Iris pigment epithelial cell (primary cell): ENCODE data around the gene STX8.

Experiments used
- DNase-seq: peaks from one replicate; pipeline ENCODE4 v3.0.0-alpha.2; 2011; ENCODE audit warnings: low read depth

Gene STX8

GRCh38 chr17:9298135-9298534, 277.5 kb downstream of the STX8 start:
- no peak for DNase-seq

GRCh38 chr17:9294661-9295210, 280.9 kb downstream of the STX8 start:
- no peak for DNase-seq

- no peak for DNase-seq
Observed at GRCh38 chr17:9292561-9292941, 283.1 kb downstream of the STX8 start.

- DNase-seq, result peak; percentile 35
Observed at GRCh38 chr17:9291912-9292560, 283.6 kb downstream of the STX8 start.

GRCh38 chr17:9290226-9290613, 285.4 kb downstream of the STX8 start:
- DNase-seq, result no peak

GRCh38 chr17:9287306-9287705, 288.3 kb downstream of the STX8 start:
- DNase-seq, result no peak

- DNase-seq, result no peak
Observed at GRCh38 chr17:9286434-9286833, 289.2 kb downstream of the STX8 start.

- no peak for DNase-seq
Observed at GRCh38 chr17:9285602-9286427, 289.8 kb downstream of the STX8 start.

- no peak for DNase-seq
Observed at GRCh38 chr17:9284884-9285283, 290.7 kb downstream of the STX8 start.

- DNase-seq, result no peak
Observed at GRCh38 chr17:9283909-9284308, 291.7 kb downstream of the STX8 start.

- DNase-seq, result no peak
Observed at GRCh38 chr17:9279893-9280292, 295.7 kb downstream of the STX8 start.

GRCh38 chr17:9274973-9275372, 300.6 kb downstream of the STX8 start:
- no peak for DNase-seq

- DNase-seq, result no peak
Observed at GRCh38 chr17:9273428-9274391, 301.9 kb downstream of the STX8 start.

GRCh38 chr17:9272501-9273200, 303.0 kb downstream of the STX8 start:
- no peak for DNase-seq

- no peak for DNase-seq
Observed at GRCh38 chr17:9271989-9272388, 303.6 kb downstream of the STX8 start.

- no peak for DNase-seq
Observed at GRCh38 chr17:9270921-9271320, 304.7 kb downstream of the STX8 start.

GRCh38 chr17:9269350-9270035, 306.1 kb downstream of the STX8 start:
- no peak for DNase-seq

GRCh38 chr17:9268546-9268945, 307.1 kb downstream of the STX8 start:
- no peak for DNase-seq

GRCh38 chr17:9266697-9267117, 308.9 kb downstream of the STX8 start:
- DNase-seq, result no peak

GRCh38 chr17:9266031-9266680, 309.5 kb downstream of the STX8 start:
- DNase-seq, result no peak
